Naive thymus-derived CD8-positive, alpha-beta T cell (primary cell): ENCODE results near the gene ACSS1. TPM values are rescaled to one million over a fixed set of nuclear protein-coding genes. Genes with fewer than 3 reads are reported as not detected.

Experiments
- ATAC-seq, 2 donors: fragments of 150-1000 bp; cut with Tn5 transposase in 1 of 2; sonication (Bioruptor Pico), chemical (Tn5 transposase) in 1 of 2; 1 replicate in 1 of 2; 2 replicates in 1 of 2; pipeline ENCODE4 v1.10.0; 2021; ENCODE audit warnings: mild to moderate bottlenecking in 2 of 2, moderate library complexity in 2 of 2
- POLR2A ChIA-PET: fragments of 350-600 bp; sonication (Branson Sonifier 250); formaldehyde crosslinking; loops from one replicate; lab custom pipeline; 2021; ENCODE audit warnings: antibody characterized with exemption; lab: Charles Lee
- DNase-seq, 10 donors: peaks; one replicate each; pipeline versions ENCODE4 v3.0.0 to v3.0.0-alpha.2; 2020 to 2022
- H3K27ac Mint-ChIP-seq, 10 donors: one replicate each; pipeline ENCODE4 v1.8.0; 2020 to 2022; ENCODE audit warnings: mild to moderate bottlenecking in 10 of 10, mixed read lengths in 10 of 10, moderate library complexity in 4 of 10, inconsistent platforms in 1 of 10
- H3K27me3 Mint-ChIP-seq, 5 donors: one replicate each; pipeline ENCODE4 v1.8.0; 2021 to 2022; ENCODE audit warnings: mixed read lengths in 5 of 5
- H3K36me3 Mint-ChIP-seq, 3 donors: one replicate each; pipeline ENCODE4 v1.8.0; 2020 to 2022; ENCODE audit warnings: mixed read lengths in 3 of 3, mild to moderate bottlenecking in 2 of 3, inconsistent platforms in 1 of 3
- H3K4me1 Mint-ChIP-seq, 4 donors: one replicate each; pipeline ENCODE4 v1.8.0; 2021 to 2022; ENCODE audit warnings: mixed read lengths in 4 of 4
- H3K4me3 Mint-ChIP-seq, 10 donors: one replicate each; pipeline ENCODE4 v1.8.0; 2020 to 2022; ENCODE audit warnings: mild to moderate bottlenecking in 10 of 10, mixed read lengths in 10 of 10, moderate library complexity in 6 of 10, inconsistent platforms in 1 of 10
- H3K9me3 Mint-ChIP-seq, 9 donors: one replicate each; pipeline ENCODE4 v1.8.0; 2020 to 2022; ENCODE audit warnings: mixed read lengths in 9 of 9, mild to moderate bottlenecking in 3 of 9, inconsistent platforms in 1 of 9, moderate library complexity in 1 of 9
- polyA plus RNA-seq, 3 donors: library from polyadenylated mRNA; unstranded; fragments of 300-500 nt; fragmentation: Illumina TruSeq; gene quantifications; one replicate each; pipeline ENCODE4 v1.2.3, GENCODE V29; 2021
- total RNA-seq, 8 experiments: library from RNA in 2 of 8; stranded (reverse) in 2 of 8; gene quantifications; one replicate each; pipeline ENCODE4 v1.2.3 and lab custom pipeline; 2021 to 2026

Gene ACSS1
- total RNA-seq (10 to 100 TPM; 56.7 to 57.8 TPM), polyA plus RNA-seq (10 to 100 TPM; 45.2 to 48.2 (median 46.7) TPM), total RNA-seq (lab: John Stamatoyannopoulos, UW) (31.6 to 114 (median 53.5) reads per million in 6 experiments)

DNA sequence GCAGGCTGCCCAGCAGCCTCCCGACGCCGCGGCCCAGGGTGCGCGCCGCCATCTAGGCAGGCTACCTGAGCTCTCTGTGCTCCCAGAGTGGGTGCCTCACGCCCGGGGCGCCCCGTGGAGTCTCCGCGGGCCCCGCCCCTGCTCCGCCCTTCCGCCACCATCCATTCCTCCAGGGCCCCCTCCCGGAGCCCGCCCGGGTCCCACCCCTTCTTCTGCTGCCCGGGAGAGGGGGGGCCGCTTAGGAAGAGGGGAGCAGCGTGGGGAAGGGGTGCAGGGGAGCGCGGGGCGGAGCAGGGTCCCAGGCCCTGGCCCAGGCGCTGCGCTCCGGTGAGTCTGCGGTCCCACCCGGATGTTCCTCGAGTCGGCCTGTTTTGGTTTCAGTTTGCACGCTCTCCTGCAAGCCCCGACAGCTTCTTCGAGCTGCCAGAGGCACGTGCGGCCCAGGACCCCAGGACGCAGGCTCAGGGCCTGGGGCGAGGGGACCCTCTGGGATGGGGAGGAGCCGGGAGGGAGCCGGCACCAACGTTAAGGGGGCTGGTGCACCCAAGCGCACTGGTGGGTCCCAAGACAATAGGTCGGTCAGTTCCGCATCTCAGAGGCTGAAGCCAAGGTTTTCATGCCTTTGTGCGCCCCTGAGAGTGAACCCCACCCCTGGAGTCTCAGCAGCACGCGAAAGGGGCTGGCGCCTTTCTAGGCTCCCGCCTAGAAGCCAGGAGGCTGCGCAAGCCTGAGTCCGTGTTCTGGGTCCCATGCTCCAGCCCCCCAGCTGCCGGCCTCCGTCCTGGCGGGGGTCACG is at the start of gene ACSS1:
Gene ACSS1 (minus strand): TSS at position 89 of the 796 bp plus-strand sequence. CDS start 37 bp downstream, at position 52.
- Mint-ChIP-seq H3K27me3 (no peaks in the 10 kb centered on the region), H3K4me1 (peaks cover 26 to 56% (median 46%) of the 10 kb centered on the region in 4 donors), H3K9me3 (no peaks in the 10 kb centered on the region), H3K27ac (peak within 1 kb of the TSS; percentile 87 to 96 (median 94)), H3K4me3 (peak within 1 kb of the TSS; percentile 82 to 93 (median 87)), H3K36me3 (peaks cover 0 to 6% (median 0%) of the 10 kb centered on the region in 3 donors)
- peak; percentile 59 to 87 (median 76) for DNase-seq
- peak; percentile 72 to 73 for ATAC-seq
- POLR2A ChIA-PET, result interaction anchor here (0.7 to 4.8 kb wide), 21 partner anchors 7 to 1709 kb away, joined by 3 to 83 read pairs (median 6); partner anchors contain the start of genes APMAP, ENTPD6, GINS1 and PYGB

DNA sequence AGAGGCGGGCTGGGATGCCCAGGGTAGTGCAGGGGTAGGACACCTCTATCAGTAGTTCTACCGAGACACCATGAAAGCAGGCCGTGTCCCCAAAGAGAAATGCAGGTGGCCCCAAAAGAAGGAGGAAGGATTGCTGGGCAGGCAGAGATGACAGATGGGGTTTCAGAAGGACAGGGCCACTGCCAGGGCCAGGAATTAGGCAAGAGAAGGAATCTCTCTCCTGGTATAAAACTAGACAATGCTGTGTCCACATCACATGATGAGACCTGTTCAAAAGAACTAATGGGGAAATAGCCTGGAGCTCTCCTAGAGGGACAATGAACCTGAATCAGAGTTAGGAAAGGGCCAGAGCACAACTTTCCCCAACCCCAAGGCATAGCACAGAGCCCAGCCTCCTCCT is 45.6 kb upstream of the ACSS1 start:
- Mint-ChIP-seq H3K27me3 (peaks cover 2 to 23% (median 17%) of the 10 kb centered on the region in 5 donors), H3K4me3 (no peak overlapping the region)

DNA sequence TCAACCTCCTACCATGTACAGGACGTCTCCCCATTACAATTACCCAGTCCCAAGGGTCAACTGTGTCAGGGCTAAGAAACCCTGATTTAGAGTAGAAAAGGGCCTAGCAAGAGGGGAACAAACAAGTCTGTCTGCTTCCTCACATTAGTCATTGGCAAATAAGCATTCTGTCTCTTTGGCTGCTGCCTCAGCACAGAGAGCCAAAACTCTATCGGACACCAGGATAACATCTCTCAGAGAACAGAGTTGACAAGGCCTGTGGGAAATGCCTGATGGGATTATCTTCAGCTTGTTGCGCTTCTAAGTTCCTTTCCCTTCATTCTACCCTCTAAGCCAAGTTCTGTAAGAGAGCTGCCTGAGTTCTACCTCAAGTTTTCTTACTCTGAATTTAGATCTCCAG is 43.0 kb upstream of the ACSS1 start:
- H3K27me3 Mint-ChIP-seq, result peaks cover 0 to 5% (median 2%) of the 10 kb centered on the region in 5 donors
- no peak for ATAC-seq
- H3K4me1 Mint-ChIP-seq, result peaks cover 5 to 13% (median 8%) of the 10 kb centered on the region in 4 donors
- H3K9me3 Mint-ChIP-seq, result no peaks in the 10 kb centered on the region
- no peak overlapping the region for H3K4me3 Mint-ChIP-seq
- H3K27ac Mint-ChIP-seq, result no peak overlapping the region
- DNase-seq, result no peak
- POLR2A ChIA-PET, result no interaction called here
- H3K36me3 Mint-ChIP-seq, result no peaks in the 10 kb centered on the region

More for the DNA sequence above, 45.6 kb upstream of the ACSS1 start:
- H3K4me1 Mint-ChIP-seq, result peaks cover 5 to 13% (median 8%) of the 10 kb centered on the region in 4 donors
- peaks cover 0 to 3% (median 0%) of the 10 kb centered on the region in 9 donors for H3K9me3 Mint-ChIP-seq
- POLR2A ChIA-PET, result no interaction called here
- DNase-seq (no peak), ATAC-seq (no peak)
- H3K27ac Mint-ChIP-seq, result no peak overlapping the region
- H3K36me3 Mint-ChIP-seq, result no peaks in the 10 kb centered on the region

DNA sequence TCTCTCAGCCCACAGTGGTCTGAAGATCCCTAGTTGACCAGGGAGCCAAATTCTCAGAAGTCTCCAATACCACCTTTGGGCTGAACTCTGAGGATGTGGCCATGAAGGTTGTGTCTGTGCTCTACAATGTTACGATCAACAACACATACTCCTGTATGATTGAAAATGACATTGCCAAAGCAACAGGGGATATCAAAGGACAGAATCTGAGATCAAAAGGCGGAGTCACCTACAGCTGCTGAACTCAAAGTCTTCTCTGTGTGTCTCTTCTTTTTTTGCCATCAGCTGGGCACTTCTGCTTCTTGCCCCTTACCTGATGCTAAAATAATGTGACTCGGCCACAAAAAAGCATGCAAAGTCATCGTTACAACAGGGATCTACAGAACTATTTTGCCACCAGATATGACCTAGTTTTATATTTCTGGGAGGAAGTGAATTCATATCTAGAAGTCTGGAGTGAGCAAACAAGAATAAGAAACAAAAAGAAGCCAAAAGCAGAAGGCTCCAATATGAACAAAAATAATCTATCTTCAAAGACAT is 41.7 kb upstream of the ACSS1 start:
- H3K27ac Mint-ChIP-seq, result peak overlapping the region in 1 of 10 donors; percentile 62
- no peak overlapping the region for H3K4me3 Mint-ChIP-seq
- POLR2A ChIA-PET, result interaction anchor here (0.7 kb wide), 1 partner anchor 96 kb away, joined by 6 read pairs; the partner anchor contains the start of gene ENTPD6
- H3K9me3 Mint-ChIP-seq, result no peaks in the 10 kb centered on the region
- H3K4me1 Mint-ChIP-seq, result peaks cover 5 to 13% (median 8%) of the 10 kb centered on the region in 4 donors
- no peak for DNase-seq
- no peaks in the 10 kb centered on the region for H3K36me3 Mint-ChIP-seq
- peak; percentile 42 to 64 for ATAC-seq
- peaks cover 0 to 5% (median 0%) of the 10 kb centered on the region in 5 donors for H3K27me3 Mint-ChIP-seq

DNA sequence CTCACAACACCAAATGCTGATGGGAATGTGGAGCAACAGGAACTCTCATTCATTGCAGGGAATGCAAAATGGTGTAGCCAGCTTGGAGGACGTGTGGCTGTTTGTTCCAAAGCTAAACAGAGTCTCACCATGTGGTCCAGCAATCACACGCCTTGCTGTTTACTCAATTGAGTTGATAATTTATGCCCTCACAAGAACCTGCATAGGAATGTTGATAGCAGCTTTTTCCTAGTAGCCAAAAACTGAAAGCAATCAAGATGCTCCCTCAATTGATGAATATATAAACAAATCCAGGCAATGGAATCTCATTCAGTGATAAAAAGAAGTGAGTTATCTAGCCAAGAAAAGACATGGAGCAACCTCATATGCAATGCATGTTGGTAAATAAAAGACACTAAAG is 39.6 kb upstream of the ACSS1 start:
- no peak overlapping the region for H3K4me3 Mint-ChIP-seq
- ATAC-seq (no peak), DNase-seq (no peak)
- no peak overlapping the region for H3K27ac Mint-ChIP-seq
- H3K4me1 Mint-ChIP-seq, result peaks cover 5 to 13% (median 9%) of the 10 kb centered on the region in 4 donors
- no peaks in the 10 kb centered on the region for H3K9me3 Mint-ChIP-seq
- no peaks in the 10 kb centered on the region for H3K36me3 Mint-ChIP-seq
- POLR2A ChIA-PET, result no interaction called here
- no peaks in the 10 kb centered on the region for H3K27me3 Mint-ChIP-seq

DNA sequence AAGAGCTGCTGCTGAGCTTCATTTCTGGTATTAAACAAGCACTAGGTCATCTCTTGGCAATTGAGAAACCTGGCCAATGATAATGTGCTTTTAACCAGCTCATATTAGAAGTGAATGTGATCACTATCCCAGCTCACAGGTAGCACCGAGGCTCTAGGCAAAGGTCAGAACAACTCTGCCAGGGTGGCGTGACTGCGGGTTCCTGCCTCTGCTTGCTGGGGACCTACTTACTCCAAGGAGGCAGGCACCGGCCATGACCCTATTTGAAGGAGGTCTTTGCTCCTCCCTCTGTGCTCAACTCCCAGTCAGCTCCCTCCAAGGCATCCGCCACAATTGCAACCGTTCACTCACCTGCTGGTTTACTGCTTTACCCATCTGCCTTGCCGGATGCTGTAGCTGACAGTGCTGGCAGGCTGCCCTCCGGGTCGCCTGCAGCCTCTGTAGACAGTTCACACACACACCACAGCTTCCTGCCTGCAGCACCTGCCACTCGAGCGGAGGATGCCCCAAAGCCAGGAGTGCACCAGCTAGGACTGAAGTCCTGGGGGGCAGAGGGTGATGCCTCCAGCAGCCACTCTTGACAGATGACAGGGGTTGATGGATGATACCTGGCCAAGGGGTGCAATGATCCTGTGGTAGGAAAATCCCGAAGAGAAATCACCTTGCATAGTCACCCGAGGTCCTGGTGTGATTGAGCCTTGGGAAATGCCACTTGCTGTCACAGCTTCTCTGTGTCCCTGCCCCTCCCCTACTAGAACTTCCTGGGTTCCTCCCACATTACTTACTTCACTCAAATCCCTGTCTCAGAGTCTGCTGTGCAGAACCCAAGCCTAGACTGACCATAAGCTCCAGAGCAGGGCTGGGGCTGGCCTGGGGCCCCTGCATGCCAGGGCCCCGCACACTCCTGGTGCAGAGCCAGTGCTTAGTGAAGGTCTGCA is 32.8 kb upstream of the ACSS1 start:
- no peaks in the 10 kb centered on the region for H3K36me3 Mint-ChIP-seq
- peaks cover 21 to 48% (median 32%) of the 10 kb centered on the region in 4 donors for H3K4me1 Mint-ChIP-seq
- H3K27me3 Mint-ChIP-seq, result peaks cover under 1 to 12% (median 7%) of the 10 kb centered on the region in 5 donors
- POLR2A ChIA-PET, result interaction anchor here (0.6 to 3.3 kb wide), 6 partner anchors 33 to 1012 kb away, joined by 3 to 28 read pairs (median 4); partner anchors contain the start of genes ACSS1, APMAP and ENTPD6
- DNase-seq, result peak; percentile 55 to 89 (median 78)
- no peaks in the 10 kb centered on the region for H3K9me3 Mint-ChIP-seq
- H3K4me3 Mint-ChIP-seq, result peak overlapping the region in 9 of 10 donors; percentile 21 to 76 (median 72)
- peak overlapping the region; percentile 39 to 95 (median 86) for H3K27ac Mint-ChIP-seq
- ATAC-seq, result peak; percentile 99

DNA sequence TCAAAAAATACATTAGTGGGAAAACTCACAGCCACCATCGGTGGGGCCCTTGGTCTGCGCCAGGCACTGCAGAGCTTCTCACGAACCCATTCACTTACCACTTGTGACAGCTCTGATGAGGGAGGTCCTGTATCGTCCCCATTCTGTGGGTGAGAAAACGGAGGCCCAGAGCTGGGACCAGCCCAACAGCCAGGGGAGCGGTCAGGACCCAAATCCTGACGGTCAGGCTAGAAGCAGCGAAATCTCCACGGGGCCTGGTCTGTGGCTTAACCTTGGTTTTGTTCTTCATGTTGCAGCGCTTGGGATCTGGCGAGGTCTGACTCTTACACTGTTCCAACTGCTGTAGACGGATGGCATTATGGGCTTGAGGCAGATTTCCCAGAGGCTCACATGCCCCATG is 31.7 kb upstream of the ACSS1 start:
- no peak for ATAC-seq
- Mint-ChIP-seq H3K9me3 (no peaks in the 10 kb centered on the region), H3K27ac (peak overlapping the region in 3 of 10 donors; percentile 10 to 90 (median 84)), H3K27me3 (peaks cover 5 to 17% (median 11%) of the 10 kb centered on the region in 5 donors), H3K36me3 (no peaks in the 10 kb centered on the region), H3K4me3 (no peak overlapping the region), H3K4me1 (peaks cover 21 to 52% (median 37%) of the 10 kb centered on the region in 4 donors)
- no peak for DNase-seq
- POLR2A ChIA-PET, result interaction anchor here (1.3 to 3.3 kb wide), 4 partner anchors 32 to 106 kb away, joined by 3 to 28 read pairs (median 9); partner anchors contain the start of genes ACSS1, APMAP and ENTPD6

DNA sequence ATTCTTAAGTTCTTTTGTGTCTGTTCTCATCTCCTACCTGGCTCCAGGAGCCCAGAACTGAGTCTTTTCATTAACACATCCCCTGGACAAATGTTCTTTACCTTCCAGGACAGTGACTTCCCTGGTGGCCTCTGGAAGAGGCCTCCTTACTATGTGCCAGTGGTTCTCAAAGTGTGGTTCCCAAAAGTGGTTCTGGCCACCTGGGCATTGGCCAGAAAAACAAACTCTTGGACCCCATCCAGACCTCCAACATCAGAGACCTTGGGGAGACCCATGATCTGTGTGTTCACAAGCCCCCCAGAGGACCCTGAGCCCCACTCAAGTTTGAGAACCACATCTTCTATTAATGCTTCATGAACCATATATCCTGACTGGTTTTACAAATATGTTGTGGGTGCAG is 31.2 kb upstream of the ACSS1 start:
- Mint-ChIP-seq H3K27ac (peak overlapping the region in 2 of 10 donors; percentile 25 to 50), H3K4me3 (peak overlapping the region in 1 of 10 donors; percentile 15), H3K36me3 (no peaks in the 10 kb centered on the region), H3K9me3 (no peaks in the 10 kb centered on the region), H3K27me3 (peaks cover 8 to 23% (median 16%) of the 10 kb centered on the region in 5 donors), H3K4me1 (peaks cover 22 to 58% (median 43%) of the 10 kb centered on the region in 4 donors)
- DNase-seq, result no peak
- POLR2A ChIA-PET, result interaction anchor here (3.3 kb wide), 1 partner anchor 31 kb away, joined by 28 read pairs; the partner anchor contains the start of gene ACSS1
- ATAC-seq, result no peak

DNA sequence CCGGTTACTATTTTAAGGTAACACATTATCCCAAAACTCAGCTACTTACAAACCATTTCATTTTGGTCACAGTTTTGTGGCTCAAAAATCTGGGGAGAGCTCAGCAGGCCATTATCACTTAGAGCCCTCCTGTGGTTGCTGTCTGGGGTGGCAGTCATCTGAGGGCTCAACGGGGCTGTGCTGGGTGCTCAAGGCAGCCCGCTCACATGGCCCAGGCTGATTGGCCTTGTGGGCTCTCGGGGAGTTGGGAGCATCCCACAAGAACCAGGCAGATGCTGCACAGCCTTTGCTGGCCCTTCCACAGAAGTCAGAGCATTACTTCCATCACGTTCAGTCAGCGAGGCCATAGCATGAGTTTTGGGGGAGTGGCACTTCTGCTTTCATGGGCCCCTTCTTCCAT is 30.3 kb upstream of the ACSS1 start:
- POLR2A ChIA-PET, result no interaction called here
- ATAC-seq (no peak), DNase-seq (no peak)
- H3K4me1 Mint-ChIP-seq, result peaks cover 24 to 66% (median 50%) of the 10 kb centered on the region in 4 donors
- H3K27me3 Mint-ChIP-seq, result peaks cover 13 to 31% (median 23%) of the 10 kb centered on the region in 5 donors
- no peaks in the 10 kb centered on the region for H3K9me3 Mint-ChIP-seq
- H3K4me3 Mint-ChIP-seq, result no peak overlapping the region
- peaks cover 0 to 2% (median 0%) of the 10 kb centered on the region in 3 donors for H3K36me3 Mint-ChIP-seq
- no peak overlapping the region for H3K27ac Mint-ChIP-seq

DNA sequence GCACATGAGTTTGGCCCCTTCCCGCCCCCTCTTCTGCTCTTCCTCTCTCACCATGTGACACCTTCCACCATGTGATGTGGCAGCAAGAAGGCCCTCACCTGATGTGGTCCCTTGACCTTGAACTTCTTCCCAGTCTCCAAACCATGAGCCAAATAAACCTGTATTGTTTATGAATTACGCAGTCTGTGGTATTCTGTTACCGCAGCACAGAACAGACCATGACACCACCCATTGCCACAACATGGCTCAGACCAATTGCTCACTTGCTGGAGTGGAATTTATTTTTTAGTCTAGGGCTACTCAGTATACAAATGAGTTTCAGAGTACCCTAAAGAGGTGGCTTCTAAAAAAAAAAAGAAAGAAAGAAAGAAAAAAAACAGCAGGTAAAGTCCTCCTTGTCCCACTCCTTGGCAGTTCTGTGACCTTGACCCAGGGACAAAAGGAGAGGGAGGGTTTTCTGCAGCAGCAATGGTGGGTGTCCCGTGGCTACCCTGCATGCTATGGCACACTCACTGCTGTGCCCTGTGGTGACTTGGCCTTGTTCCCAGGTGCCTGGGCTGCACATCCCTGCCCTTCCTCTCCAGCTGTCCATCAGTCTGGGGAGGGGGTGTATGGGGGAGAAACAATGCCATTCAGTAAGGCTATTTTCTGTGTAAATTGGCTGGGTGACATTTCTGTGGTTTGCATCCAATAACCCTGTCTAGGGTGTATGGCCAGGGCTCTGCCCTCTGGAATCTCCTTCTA is 29.4 kb upstream of the ACSS1 start:
- H3K36me3 Mint-ChIP-seq, result peaks cover 0 to 4% (median 0%) of the 10 kb centered on the region in 3 donors
- H3K4me1 Mint-ChIP-seq, result peaks cover 25 to 71% (median 54%) of the 10 kb centered on the region in 4 donors

More for the DNA sequence above, 29.4 kb upstream of the ACSS1 start:
- DNase-seq, result no peak
- POLR2A ChIA-PET, result no interaction called here
- no peak for ATAC-seq
- H3K4me3 Mint-ChIP-seq, result no peak overlapping the region
- H3K9me3 Mint-ChIP-seq, result peaks cover 0 to 3% (median 0%) of the 10 kb centered on the region in 9 donors
- peaks cover 18 to 40% (median 28%) of the 10 kb centered on the region in 5 donors for H3K27me3 Mint-ChIP-seq
- peak overlapping the region in 4 of 10 donors; percentile 37 to 75 (median 46) for H3K27ac Mint-ChIP-seq
